CD4-positive, alpha-beta memory T cell (primary cell): ENCODE data around the gene POLR2J2. TPM values are rescaled to one million over a fixed set of nuclear protein-coding genes. Genes with fewer than 3 reads are reported as not detected.

Source experiments
- polyA plus RNA-seq, 2 donors: library from polyadenylated mRNA; unstranded; fragments of 300-500 nt; fragmentation: Illumina TruSeq; gene quantifications; one replicate each; pipeline ENCODE4 v1.2.3, GENCODE V29; 2021
- total RNA-seq, 2 experiments: library from RNA; stranded (reverse); gene quantifications; one replicate each; pipeline ENCODE4 v1.2.3, GENCODE V29; 2021

POLR2J2 gene
- total and polyA plus RNA-seq, 4 experiments from 2014 or later: 1.6 to 27.7 (median 14.9) TPM

Other genes with a start within 250 kb of the POLR2J2 start
- gene ORAI2, start 238.1 kb downstream of the POLR2J2 start, total RNA-seq: 10 to 100 TPM; 29.0 to 31.6 TPM
- 10 to 100 TPM; 42.9 to 53.3 TPM for gene ORAI2, start 238.1 kb downstream of the POLR2J2 start, polyA plus RNA-seq
- 10 to 100 TPM; 11.8 to 11.9 TPM for gene ALKBH4, start 206.8 kb downstream of the POLR2J2 start, total RNA-seq
- 10 to 100 TPM; 15.7 to 16.6 TPM for gene ALKBH4, start 206.8 kb downstream of the POLR2J2 start, polyA plus RNA-seq
- 10 to 100 TPM; 26.0 to 28.5 TPM for gene LRWD1, start 206.7 kb downstream of the POLR2J2 start, total RNA-seq
- 10 to 100 TPM; 12.9 to 15.2 TPM for gene LRWD1, start 206.7 kb downstream of the POLR2J2 start, polyA plus RNA-seq
- gene POLR2J, start 192.7 kb downstream of the POLR2J2 start, total RNA-seq: 10 to 100 TPM; 35.8 to 38.2 TPM
- gene POLR2J, start 192.7 kb downstream of the POLR2J2 start, polyA plus RNA-seq: 100 to 1,000 TPM; 122 to 126 TPM
- gene RASA4B, start 153.9 kb downstream of the POLR2J2 start, total RNA-seq: 10 to 100 TPM; 15.2 to 15.8 TPM
- 10 to 100 TPM in 1 of 2 donors, 1 to 10 TPM in 1; 5.0 to 11.5 TPM for gene RASA4B, start 153.9 kb downstream of the POLR2J2 start, polyA plus RNA-seq
- gene UPK3BL2, start 128.0 kb downstream of the POLR2J2 start, total RNA-seq: 10 to 100 TPM; 46.0 to 51.1 TPM
- gene UPK3BL2, start 128.0 kb downstream of the POLR2J2 start, polyA plus RNA-seq: 1 to 10 TPM in 1 of 2 donors, under 1 TPM in 1; 0.94 to 5.5 TPM
- gene SPDYE2, start 120.4 kb downstream of the POLR2J2 start, total RNA-seq: under 1 TPM; 0.20 to 0.28 TPM
- gene SPDYE2, start 120.4 kb downstream of the POLR2J2 start, polyA plus RNA-seq: 1 to 10 TPM in 1 of 2 donors, not detected in 1; 1.7 TPM
- gene POLR2J3, start 99.1 kb downstream of the POLR2J2 start, total RNA-seq: 100 to 1,000 TPM in 1 of 2 experiments, 10 to 100 TPM in 1; 94.1 to 119 TPM
- gene POLR2J3, start 99.1 kb downstream of the POLR2J2 start, polyA plus RNA-seq: 10 to 100 TPM; 21.0 to 58.9 TPM
- 10 to 100 TPM; 37.8 to 43.3 TPM for gene RASA4, start 54.9 kb downstream of the POLR2J2 start, total RNA-seq
- 10 to 100 TPM in 1 of 2 donors, 1 to 10 TPM in 1; 7.7 to 24.3 TPM for gene RASA4, start 54.9 kb downstream of the POLR2J2 start, polyA plus RNA-seq
- gene UPK3BL1, start 28.9 kb downstream of the POLR2J2 start, total RNA-seq: 10 to 100 TPM; 43.3 to 46.3 TPM
- 10 to 100 TPM; 20.1 to 26.8 TPM for gene UPK3BL1, start 28.9 kb downstream of the POLR2J2 start, polyA plus RNA-seq
- gene SPDYE2B, start 21.3 kb downstream of the POLR2J2 start, total RNA-seq: not detected
- not detected for gene SPDYE2B, start 21.3 kb downstream of the POLR2J2 start, polyA plus RNA-seq
- 10 to 100 TPM in 1 of 2 experiments, 1 to 10 TPM in 1; 8.6 to 11.1 TPM for gene FAM185A, start 77.3 kb upstream of the POLR2J2 start, total RNA-seq
- gene FAM185A, start 77.3 kb upstream of the POLR2J2 start, polyA plus RNA-seq: 1 to 10 TPM; 4.6 to 7.0 TPM
- under 1 TPM; 0.52 to 0.72 TPM for gene LRRC17, start 241.3 kb upstream of the POLR2J2 start, total RNA-seq
- under 1 TPM in 1 of 2 donors, not detected in 1; 0.26 TPM for gene LRRC17, start 241.3 kb upstream of the POLR2J2 start, polyA plus RNA-seq